NCI-H1694 treated with DMSO at 0.1 percent for 48 hours (cell line): ENCODE results near the gene TOMM70.

Source experiments
- DNase-seq: peaks from one replicate; lab custom pipeline; 2025; lab: John Stamatoyannopoulos, UW

TOMM70 gene

DNA sequence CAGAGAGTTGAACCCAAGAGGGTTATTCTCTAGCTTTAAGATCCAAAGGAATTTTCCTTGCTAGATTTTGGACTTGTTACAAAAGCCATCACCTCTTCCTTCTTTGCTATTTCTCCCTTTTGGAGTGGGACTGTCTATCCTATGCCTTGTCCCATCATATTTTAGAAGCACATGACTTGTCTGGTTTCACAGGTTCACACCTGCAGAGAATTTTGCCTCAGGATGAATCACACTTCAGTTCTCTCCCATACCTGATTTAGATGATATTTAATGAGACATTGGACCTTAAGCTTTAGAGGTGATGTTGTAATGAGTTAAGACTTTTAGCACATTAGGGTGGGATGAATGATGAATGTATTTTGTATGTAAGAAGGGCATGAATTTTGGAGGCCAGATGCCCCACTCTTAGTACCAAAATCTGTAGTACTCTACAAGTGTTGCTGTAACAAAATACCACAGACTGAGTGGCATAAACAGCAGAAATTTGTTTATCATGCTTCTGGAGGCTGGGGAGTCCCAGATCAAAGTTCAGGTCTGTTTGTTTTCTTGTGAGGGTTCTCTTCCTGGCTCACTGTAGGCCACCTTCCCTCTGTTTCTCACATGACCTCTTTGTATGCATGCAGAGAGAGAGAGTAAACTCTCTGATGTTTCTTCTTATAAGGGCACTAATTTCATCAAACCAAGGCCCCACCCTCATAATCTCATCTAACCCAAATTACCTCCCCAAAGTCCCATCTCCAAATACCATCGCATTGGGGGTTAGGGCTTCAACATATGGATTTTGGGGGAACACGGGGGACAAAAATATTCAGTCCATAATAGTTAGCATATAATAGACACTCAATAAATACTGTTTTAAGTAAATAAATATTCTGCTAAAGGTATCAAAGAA, 10.4 kb upstream of the TOMM70 start:
- DNase-seq: no peak

- no peak for DNase-seq
Measured at GRCh38 chr3:100407977-100408532, 7.2 kb upstream of the TOMM70 start.

DNA sequence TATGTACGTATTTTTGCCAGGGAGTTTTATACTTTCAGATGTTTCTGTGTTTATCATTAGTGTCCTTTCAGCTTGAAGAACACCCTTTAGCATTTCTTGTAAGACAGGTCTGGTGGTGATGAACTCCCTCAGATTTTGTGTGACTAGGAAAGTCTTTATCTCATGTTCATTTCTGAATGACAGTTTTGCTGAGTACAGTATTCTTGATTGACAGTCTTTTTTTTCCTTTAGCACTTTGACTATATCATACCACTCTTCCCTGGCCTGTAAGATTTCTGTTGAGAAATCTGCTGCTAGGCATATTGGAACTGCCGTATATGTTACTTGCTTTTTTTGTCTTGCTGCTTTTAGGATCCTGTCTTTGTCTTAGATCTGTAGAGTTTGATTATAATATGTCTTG, 6.3 kb upstream of the TOMM70 start:
- DNase-seq: no peak

- DNase-seq: no peak
Measured at GRCh38 chr3:100404250-100404548, 3.3 kb upstream of the TOMM70 start.

DNA sequence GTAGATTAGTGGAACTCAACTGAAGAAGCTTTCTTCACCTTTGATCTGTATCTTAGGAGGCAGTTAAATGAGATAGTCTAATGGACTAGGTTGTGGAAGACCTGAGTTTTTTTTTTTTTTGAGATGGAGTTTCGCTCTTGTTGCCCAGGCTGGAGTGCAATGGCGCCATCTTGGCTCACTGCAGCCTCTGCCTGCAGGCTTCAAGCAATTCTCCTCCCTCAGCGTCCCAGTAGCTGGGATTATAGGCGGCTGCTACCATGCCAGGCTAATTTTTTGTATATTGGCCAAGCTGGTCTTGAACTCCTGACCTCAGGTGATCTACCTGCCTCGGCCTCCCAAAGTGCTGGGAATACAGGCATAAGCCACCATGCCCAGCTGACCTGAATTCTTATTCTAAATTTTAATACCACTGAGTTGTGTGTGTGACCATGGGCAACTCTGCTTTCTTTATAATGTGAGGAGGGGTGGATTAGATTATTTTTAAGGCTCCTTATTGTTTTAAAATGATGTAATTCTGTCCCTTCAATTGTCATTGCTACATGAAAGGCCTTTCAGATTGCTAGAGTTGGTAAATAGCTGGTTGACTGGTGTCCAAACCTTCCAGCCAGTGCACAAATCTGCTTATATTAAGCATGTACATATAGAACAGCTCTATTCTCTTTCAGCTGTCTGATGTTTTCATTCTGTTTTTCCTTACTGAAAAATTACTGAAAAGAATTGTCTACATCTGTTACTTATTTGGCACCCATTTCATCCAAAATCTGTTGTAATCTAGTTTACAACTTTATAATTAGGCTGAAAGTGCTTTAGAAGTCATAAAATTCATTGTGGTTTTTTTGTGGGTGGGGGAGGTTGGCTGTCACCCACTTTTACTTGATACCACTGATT, 2.7 kb upstream of the TOMM70 start:
- no peak for DNase-seq

- no peak for DNase-seq
Measured at GRCh38 chr3:100402891-100403290, 2.0 kb upstream of the TOMM70 start.

- DNase-seq: peak; percentile 26
Measured at GRCh38 chr3:100402256-100402655, 1.4 kb upstream of the TOMM70 start.

DNA sequence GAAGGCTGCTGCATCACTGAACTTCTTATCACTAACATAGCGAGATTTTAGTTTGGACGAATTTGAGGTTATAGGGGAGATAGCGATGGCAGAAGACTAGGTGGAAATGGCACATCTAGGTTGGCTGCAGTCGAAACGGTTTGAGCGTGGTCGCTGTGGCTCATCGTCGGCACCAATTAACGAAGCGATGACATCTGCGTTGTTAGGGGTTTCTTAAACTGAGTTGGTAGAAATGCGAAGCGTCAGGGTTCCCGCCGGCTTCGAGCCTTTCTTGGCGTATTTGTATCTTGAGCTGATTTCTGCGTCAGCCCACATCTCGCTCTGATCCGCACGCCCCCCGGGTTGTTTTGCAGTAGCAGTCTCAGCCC, 769 bp upstream of the TOMM70 start:
- no peak for DNase-seq

GRCh38 chr3:100400419-100400779, 490 bp downstream of the TOMM70 start:
- no peak for DNase-seq

DNA sequence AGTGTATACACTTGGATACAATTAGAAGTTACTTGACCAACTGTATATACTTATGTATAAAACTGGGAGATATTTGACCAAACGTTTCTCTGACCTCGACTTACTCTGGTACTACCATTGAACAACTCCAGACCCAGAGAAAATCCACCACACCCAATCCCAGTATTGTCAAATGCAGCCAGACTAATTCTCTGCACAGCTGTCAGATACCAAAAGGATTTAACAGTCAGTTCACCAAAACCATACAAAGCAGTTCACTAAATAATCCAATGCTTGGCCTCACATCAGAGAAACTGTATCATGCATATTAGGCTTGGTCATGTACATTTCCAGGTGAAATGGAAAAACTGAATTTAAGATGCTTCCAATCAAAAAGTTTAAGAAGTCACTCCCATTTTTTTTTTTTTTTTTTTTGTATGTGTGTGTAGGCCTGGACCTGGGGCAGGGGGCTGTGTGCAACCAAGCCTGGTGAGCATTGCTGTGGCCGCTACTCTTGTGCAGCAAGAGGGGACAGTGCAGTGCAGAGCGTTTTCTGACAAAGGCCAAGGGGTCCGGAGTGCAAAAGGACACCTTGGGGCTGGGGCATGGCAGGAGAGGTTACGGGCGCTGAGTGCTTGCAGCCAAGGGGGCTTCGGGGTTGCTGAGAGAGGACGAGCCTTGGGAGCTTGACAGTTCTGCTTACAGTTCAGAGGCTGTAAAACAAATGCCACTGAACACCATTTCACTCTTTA, 1.4 kb downstream of the TOMM70 start:
- no peak for DNase-seq

- no peak for DNase-seq
Measured at GRCh38 chr3:100396967-100397366, 3.9 kb downstream of the TOMM70 start.

- no peak for DNase-seq
Measured at GRCh38 chr3:100395679-100396431, 5.0 kb downstream of the TOMM70 start.

DNA sequence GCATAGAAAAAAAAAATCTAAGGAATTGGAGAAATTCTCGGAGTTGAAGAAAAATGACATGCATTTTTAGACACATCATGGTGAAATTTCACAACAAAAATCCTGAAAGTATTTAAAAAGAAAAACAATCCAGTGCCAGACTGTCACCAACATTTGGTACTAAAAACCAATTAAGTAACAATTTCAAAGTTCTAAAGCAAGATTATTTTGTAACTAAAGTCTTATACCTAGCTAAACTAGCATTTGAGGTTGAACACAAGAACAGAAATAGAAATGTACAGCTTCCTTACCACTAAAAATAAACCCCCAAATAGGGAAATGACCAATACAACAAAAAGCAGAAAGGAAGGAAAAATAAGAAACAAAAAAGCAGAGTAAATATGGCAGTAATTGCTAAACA, 11.9 kb downstream of the TOMM70 start:
- no peak for DNase-seq

DNA sequence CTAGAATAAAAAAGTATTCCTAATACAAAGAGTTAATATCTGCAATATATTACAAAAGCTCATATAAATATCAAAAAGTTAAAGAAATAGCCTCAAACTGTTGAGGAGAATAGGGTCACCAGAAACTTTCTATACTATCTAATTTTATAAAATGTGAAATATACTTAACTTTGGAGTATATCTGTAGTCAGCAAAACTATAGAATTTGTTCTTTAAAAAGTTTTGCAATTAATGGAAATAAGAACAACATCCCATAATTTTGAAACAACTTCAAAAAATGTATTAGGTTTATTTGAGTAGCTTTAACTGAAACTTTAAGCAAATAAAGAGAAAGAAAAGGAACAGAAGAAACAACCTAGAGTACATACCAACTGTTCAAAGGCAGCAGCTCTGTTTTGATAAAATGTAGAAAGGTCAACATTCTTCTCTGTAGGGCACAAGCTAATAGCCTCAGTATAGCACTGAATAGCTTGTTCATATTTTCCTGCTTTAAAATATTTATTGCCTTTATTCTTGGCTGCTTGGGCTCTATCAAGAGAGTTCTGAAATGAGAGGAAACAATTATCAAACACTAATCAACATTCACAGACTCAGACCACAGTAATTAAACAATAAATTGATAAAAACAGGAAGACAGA, 14.3 kb downstream of the TOMM70 start:
- no peak for DNase-seq

DNA sequence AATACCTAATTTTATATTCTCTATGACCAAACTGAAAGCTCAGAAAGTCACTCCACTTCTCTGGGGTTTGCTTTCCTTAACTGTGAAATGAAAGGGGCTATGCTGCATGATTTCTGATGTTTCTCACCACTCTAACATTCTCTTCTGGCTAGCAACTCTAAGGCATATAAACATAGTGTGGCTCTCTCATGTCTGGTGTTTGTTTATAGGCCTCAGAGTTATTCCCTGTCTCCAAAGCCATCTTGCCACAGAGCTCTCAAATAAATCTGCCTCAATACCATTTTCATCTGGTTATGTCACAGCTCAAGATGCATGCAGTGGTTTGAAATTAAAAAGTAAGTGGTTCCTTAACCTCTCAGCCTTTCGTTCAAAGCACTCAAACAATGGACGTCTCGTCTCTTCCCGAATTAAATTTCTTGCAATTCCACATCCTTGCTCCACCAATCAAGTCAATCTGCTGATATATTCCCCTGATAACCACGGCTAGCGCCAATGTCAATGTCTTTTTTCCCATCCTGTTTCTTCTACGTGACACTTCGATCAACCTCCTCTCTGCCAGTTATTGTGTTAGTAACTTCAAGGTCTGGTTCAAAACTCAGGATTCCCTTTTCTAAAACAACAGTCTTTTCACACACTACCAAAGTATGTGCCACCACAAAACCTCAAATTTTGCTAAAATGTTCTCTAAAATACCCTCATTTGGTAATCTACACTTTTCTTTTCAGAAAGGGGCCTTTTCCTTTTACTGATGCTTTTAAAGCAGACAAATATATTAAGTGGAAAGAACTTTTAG, 16.0 kb downstream of the TOMM70 start:
- DNase-seq: no peak

DNA sequence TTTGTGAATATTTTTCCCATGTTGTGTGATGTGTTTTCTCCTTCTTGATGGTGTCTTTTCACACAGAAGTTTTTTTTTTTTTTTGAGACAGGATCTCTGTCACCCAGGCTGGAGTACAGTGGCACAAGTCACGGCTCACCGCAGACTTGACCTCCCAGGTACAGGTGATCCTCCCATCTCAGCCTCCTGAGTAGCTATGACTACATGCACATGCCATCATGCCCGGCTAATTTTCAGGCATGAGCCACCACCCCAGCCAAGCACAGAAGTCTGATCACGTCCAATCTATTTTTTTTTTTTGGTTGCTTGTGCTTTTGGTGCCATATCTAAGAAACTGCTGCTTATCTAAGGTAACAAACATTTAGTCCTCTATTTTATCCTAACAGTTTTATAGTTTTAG, 24.6 kb downstream of the TOMM70 start:
- no peak for DNase-seq

DNA sequence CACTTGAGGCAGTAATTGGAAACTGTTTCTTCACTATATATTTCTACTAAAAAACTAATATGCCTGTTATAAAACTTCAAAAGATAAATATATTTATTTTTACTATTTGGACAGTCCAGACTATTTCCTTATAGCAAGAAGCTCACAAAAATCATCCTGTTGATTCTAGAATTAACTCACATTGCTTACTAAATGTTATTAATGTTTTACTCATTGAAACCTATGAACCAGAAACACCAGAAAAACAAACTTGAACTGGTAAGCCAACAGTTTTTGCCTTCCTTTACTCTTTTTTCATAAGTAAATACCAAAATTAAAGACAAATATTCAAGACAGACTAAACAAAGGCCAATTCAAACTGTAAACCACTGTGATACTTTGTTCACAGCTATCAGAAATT, 26.4 kb downstream of the TOMM70 start:
- DNase-seq: no peak

- no peak for DNase-seq
Measured at GRCh38 chr3:100370756-100371155, 30.1 kb downstream of the TOMM70 start.

GRCh38 chr3:100368441-100368840, 32.4 kb downstream of the TOMM70 start:
- no peak for DNase-seq

DNA sequence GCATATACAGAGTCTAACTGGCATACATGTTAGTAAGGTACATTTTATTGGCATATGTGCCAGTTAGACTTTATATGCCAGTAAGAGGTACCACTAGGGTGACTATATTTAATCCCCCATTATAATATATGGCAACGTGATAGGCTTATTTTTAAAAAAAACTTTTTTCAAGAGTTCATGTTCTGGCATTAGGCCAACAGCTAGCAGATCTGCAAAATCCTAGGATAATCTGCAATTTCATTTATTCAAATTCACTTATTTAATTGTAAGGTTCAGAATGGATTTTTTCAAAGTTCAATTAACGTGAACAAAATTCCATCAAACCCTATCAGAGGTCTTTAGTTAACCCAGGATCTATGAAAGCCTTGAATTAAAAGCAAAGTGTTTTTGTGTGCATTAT, 34.5 kb downstream of the TOMM70 start:
- DNase-seq: no peak
